22Rv1 (cell line): ENCODE results near the gene MYG1.

Experiments used
- ZFX ChIP-seq: fragments of 450-650 bp; IDR thresholded peaks from 2 replicates; pipeline ENCODE4 v1.6.1; 2017; ENCODE audit warnings: antibody characterized with exemption, borderline replicate concordance
- TF ChIP-seq, protein P1 (sequence below): fragments of 450-650 bp; IDR thresholded peaks from 2 replicates; pipeline ENCODE4 v1.5.1; 2017; ENCODE audit warnings: mild to moderate bottlenecking

DNA sequence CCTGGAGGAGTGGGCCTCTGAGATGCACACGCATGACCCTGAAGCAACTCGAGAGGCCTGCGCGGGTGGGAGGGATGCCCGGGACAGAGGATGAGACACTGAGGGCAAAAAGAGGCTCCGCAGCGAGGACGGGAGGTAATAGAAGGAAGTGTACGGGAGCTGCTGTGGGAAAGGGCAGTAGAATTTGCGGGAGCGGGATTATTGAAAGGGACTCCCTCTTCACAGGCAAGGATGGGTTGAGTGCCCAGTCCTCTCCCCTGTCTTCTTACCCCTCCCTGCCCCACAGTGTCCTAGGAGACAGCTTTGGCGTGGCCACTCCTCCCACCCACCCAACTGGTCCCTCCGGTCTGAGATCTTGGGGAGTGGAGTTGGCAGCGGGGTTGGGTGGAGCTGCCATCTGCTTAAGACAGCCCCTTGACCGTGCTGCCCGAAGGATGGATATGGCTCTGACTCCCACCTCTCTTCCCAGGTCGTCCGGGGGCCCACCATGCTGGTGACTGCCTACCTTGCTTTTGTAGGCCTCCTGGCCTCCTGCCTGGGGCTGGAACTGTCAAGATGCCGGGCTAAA lies 47.1 kb upstream of the MYG1 start:
- TF ChIP-seq, protein P1, sequence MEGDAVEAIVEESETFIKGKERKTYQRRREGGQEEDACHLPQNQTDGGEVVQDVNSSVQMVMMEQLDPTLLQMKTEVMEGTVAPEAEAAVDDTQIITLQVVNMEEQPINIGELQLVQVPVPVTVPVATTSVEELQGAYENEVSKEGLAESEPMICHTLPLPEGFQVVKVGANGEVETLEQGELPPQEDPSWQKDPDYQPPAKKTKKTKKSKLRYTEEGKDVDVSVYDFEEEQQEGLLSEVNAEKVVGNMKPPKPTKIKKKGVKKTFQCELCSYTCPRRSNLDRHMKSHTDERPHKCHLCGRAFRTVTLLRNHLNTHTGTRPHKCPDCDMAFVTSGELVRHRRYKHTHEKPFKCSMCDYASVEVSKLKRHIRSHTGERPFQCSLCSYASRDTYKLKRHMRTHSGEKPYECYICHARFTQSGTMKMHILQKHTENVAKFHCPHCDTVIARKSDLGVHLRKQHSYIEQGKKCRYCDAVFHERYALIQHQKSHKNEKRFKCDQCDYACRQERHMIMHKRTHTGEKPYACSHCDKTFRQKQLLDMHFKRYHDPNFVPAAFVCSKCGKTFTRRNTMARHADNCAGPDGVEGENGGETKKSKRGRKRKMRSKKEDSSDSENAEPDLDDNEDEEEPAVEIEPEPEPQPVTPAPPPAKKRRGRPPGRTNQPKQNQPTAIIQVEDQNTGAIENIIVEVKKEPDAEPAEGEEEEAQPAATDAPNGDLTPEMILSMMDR: no peak
- no peak for TF ChIP-seq ZFX
